HUES6 (cell line): ENCODE measurements around the gene DHX30.

Experiments used
- H3K27ac ChIP-seq: 2 replicates; pipeline ENCODE4 v1.7.0; 2013; ENCODE audit warnings: low read depth, mild to moderate bottlenecking, low read length, inconsistent platforms
- H3K27me3 ChIP-seq: 2 replicates; pipeline ENCODE4 v1.6.1; 2013; ENCODE audit warnings: low read length; ENCODE audit not compliant: control insufficient read depth, insufficient read depth
- H3K36me3 ChIP-seq: 2 replicates; pipeline ENCODE4 v1.6.1; 2013; ENCODE audit warnings: low read length; ENCODE audit not compliant: control insufficient read depth, insufficient read depth
- H3K4me1 ChIP-seq: 2 replicates; pipeline ENCODE4 v1.6.1; 2013; ENCODE audit warnings: low read length; ENCODE audit not compliant: control insufficient read depth, insufficient read depth
- H3K4me3 ChIP-seq: 2 replicates; pipeline ENCODE4 v1.5.1; 2013; ENCODE audit warnings: low read depth, low read length
- H3K9ac ChIP-seq: one replicate; pipeline ENCODE4 v1.6.1; 2013; ENCODE audit warnings: mild to moderate bottlenecking, low read length
- H3K9me3 ChIP-seq: 2 replicates; pipeline ENCODE4 v1.6.1; 2013; ENCODE audit warnings: low read depth, low read length; ENCODE audit not compliant: control insufficient read depth, insufficient read depth

DHX30 gene

DNA sequence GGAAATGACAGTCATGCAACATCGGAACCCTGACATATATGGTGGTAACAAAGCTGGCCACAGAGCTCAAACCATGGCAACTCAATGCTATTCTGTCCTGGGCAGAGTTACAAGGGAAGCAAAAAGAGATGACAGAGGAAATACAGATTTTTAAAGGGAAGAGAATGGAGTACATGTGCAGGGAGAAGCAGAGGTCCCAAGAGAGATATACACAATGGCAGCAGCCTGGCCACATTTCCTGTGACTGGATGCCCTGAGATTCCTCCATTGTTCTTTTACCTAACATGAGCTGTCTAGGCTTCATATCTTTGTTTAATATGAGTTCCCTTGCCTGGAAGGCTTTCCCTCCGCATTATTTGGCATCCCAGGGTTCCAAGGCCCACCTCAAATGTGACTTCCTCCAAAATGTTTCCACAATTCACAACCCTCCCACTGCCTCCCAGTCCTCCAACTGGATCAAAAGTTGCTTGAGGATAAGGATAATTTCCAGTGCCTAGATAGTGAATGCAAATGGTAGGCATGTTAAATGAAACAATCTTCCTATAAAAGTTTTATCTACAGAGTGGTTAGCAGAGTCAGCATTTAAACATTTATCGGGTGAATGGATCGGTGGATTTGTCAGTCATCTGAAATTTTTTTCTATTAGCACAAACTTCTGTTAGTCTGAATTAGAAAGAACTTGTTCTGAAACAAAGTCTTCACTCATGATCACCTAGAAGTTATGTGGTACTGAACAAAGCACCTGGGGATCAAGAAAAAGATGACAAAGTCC is 86.2 kb downstream of the DHX30 start:
- Histone ChIP-seq H3K4me3 (no peak overlapping the region), H3K27me3 (no peaks in the 10 kb centered on the region), H3K4me1 (peaks cover 38% of the 10 kb centered on the region), H3K36me3 (peaks cover 38% of the 10 kb centered on the region), H3K9me3 (no peaks in the 10 kb centered on the region), H3K27ac (no peak overlapping the region), H3K9ac (no peak overlapping the region)

GRCh38 chr3:47890126-47890827 is 87.3 kb downstream of the DHX30 start:
- Histone ChIP-seq H3K4me3 (no peak overlapping the region), H3K9me3 (no peaks in the 10 kb centered on the region), H3K36me3 (peaks cover 35% of the 10 kb centered on the region), H3K9ac (peak overlapping the region; percentile 37), H3K27ac (peak overlapping the region; percentile 36; the same call in 1 of the 2 replicates), H3K4me1 (peaks cover 38% of the 10 kb centered on the region), H3K27me3 (no peaks in the 10 kb centered on the region)

- H3K9me3 ChIP-seq: no peaks in the 10 kb centered on the region
- no peak overlapping the region for H3K27ac ChIP-seq
- H3K4me3 ChIP-seq: no peak overlapping the region
- peaks cover 38% of the 10 kb centered on the region for H3K4me1 ChIP-seq
- H3K27me3 ChIP-seq: no peaks in the 10 kb centered on the region
- no peak overlapping the region for H3K9ac ChIP-seq
- peaks cover 38% of the 10 kb centered on the region for H3K36me3 ChIP-seq
These were observed 88.1 kb downstream of the DHX30 start for GRCh38 chr3:47890828-47891612.

- no peaks in the 10 kb centered on the region for H3K27me3 ChIP-seq
- H3K9me3 ChIP-seq: no peaks in the 10 kb centered on the region
- peaks cover 38% of the 10 kb centered on the region for H3K4me1 ChIP-seq
- peaks cover 37% of the 10 kb centered on the region for H3K36me3 ChIP-seq
- H3K9ac ChIP-seq: no peak overlapping the region
- H3K4me3 ChIP-seq: no peak overlapping the region
- no peak overlapping the region for H3K27ac ChIP-seq
These were observed 88.7 kb downstream of the DHX30 start for GRCh38 chr3:47891613-47892005.

GRCh38 chr3:47892286-47893040 is 89.5 kb downstream of the DHX30 start:
- H3K9ac ChIP-seq: no peak overlapping the region
- peaks cover 38% of the 10 kb centered on the region for H3K4me1 ChIP-seq
- no peak overlapping the region for H3K27ac ChIP-seq
- H3K36me3 ChIP-seq: peaks cover 34% of the 10 kb centered on the region
- H3K27me3 ChIP-seq: no peaks in the 10 kb centered on the region
- H3K9me3 ChIP-seq: no peaks in the 10 kb centered on the region
- H3K4me3 ChIP-seq: no peak overlapping the region

GRCh38 chr3:47895241-47895640 is 92.3 kb downstream of the DHX30 start:
- peak overlapping the region; percentile 23; the same call in 1 of the 2 replicates for H3K27ac ChIP-seq
- H3K4me3 ChIP-seq: no peak overlapping the region
- peaks cover 34% of the 10 kb centered on the region for H3K36me3 ChIP-seq
- no peaks in the 10 kb centered on the region for H3K27me3 ChIP-seq
- H3K4me1 ChIP-seq: peaks cover 37% of the 10 kb centered on the region
- H3K9ac ChIP-seq: no peak overlapping the region
- H3K9me3 ChIP-seq: no peaks in the 10 kb centered on the region

DNA sequence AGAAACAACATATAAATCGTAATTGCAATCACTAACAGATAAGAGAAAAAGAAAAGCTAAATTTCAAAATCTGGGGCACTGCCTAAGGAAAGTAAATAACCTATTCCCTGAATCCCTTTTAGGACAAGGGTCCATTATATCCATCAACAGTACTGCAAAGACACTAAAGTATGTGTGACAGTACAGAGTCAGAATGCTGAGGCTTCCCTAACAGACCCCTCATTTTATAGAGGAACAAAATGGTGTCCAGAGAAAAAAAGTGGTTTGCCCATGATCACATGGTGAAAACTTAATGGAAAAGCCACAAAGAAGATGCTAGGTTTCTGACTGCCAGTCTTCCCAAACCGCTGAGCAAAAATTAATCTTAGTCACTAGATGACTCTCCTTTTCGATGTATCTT is 93.8 kb downstream of the DHX30 start:
- Histone ChIP-seq H3K27me3 (no peaks in the 10 kb centered on the region), H3K4me3 (no peak overlapping the region), H3K36me3 (peaks cover 26% of the 10 kb centered on the region), H3K4me1 (peaks cover 22% of the 10 kb centered on the region), H3K9me3 (no peaks in the 10 kb centered on the region), H3K27ac (no peak overlapping the region), H3K9ac (no peak overlapping the region)

DNA sequence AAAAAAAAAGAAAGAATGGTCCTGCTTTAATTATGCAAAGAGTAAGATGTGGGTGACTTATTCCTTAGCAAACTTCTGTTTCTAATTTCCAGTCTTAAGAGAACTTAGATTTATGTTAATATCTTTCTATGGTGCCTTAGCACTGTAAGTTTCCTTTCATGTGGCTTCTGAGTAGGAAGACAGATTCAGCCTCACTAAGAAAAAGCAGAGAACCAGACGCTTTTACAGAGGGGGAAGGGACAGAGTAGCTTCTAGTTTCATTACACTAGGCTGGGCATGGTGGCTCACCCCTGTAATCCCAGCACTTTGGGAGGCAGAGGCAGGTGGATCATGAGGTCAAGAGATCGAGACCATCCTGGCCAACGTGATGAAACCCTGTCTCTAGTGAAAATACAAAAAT is 95.0 kb downstream of the DHX30 start:
- H3K27ac ChIP-seq: no peak overlapping the region
- no peaks in the 10 kb centered on the region for H3K27me3 ChIP-seq
- peaks cover 22% of the 10 kb centered on the region for H3K36me3 ChIP-seq
- no peak overlapping the region for H3K9ac ChIP-seq
- no peaks in the 10 kb centered on the region for H3K9me3 ChIP-seq
- H3K4me3 ChIP-seq: no peak overlapping the region
- peaks cover 11% of the 10 kb centered on the region for H3K4me1 ChIP-seq

DNA sequence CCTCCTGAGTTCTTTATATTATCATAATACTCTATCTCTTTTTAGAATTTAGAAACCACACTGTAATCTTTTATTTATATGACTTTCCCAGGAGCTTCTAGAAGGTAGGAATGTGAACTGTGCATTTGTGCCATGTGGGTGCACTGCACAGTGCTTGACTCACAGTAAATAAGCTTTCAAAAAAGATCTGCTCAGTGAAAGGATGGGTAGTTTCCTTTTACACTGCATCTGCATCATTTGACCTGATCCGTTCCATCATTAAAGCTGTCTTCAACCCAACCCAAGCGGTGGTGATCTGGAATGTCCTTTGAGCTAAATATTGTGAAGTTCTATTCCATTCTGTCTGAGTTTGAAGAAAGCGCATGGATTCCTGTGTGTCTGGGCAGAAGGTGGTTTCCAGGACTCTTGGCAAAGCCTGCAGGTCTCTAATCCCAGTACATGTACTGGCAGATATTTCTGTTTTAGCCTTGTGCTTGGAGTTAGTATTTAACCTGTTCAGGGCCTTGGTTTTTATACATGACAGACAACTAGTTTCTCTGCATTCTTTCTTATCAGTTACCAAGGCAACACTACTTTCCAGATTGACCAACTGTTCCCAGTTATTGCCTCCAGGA is 96.7 kb downstream of the DHX30 start:
- Histone ChIP-seq H3K36me3 (peaks cover 23% of the 10 kb centered on the region), H3K4me1 (no peaks in the 10 kb centered on the region), H3K9ac (no peak overlapping the region), H3K27ac (no peak overlapping the region), H3K27me3 (no peaks in the 10 kb centered on the region), H3K4me3 (no peak overlapping the region), H3K9me3 (no peaks in the 10 kb centered on the region)
